ENCODE results near the gene ELAVL3.

The ELAVL3 gene

GRCh38 chr19:11480715-11481533 lies at the start of gene ELAVL3:
TSS of gene ELAVL3 (minus strand) at chr19:11481046. CDS start at chr19:11480608, 438 bp downstream.
- no peak for DNase-seq

DNA sequence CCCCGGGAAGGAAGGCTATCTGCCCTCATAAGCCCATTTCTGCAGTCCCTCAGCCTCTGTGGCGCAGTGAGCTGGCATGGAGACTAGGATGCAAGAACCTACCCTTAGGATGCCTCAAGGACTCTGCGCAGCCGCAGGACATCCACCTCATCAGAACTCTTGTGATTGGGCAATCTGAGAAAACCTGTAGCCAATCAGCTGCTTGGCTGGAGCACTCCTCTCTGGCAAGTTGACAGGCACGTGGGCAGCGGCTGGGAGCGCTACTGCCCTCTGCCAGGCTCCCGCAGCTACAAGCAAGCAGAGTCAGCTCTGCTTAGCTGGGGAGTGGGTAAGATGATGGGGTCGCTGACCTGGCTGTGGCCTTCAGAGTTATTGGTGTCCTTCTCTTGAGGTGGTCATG lies 49.6 kb upstream of the ELAVL3 start:
- DNase-seq = peak; percentile 29

DNA sequence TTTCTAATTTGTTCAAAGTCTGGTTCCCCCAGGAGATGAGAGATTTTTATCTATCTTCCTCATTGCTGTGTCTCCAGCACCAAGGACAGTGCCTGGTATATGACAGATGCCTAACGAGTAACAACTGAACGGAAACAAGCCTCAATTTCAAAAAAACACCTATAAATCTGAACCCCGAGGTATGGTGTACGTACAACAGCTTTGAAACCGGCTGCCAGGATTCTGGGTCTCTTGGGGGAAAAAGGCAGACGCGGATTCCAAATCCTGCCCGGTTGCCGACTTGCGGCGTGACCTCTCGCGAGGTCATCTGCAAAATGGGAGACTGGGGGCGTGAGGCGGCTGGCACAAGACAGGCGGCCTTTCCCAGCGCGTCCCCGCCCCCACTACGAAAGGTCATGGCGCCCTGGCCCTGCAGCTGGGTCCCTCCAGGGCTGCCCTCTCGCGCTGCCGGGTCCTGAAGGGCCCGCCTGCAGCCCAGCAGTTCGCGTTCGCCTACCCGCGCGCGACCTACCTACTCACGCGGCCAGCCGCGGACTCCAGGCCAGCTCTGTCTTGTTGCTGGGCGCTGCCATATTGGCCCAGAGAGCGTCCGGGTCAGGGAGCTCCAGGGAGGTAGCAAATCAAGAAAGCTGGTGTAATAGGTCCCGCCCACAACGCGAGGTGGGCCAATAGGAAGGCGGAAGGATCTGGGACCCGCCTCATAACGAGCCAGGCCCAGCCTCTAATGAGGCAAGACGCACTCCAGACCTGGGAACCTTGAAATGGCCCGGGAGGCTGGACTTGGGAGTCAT lies 47.9 kb upstream of the ELAVL3 start, which contains the start of gene ECSIT:
Gene ECSIT (minus strand): TSS at position 584 of the 791 bp plus-strand sequence. CDS start 9,964 bp downstream, outside the sequence.
- DNase-seq = peak; percentile 93

GRCh38 chr19:11519138-11519537 lies 38.3 kb upstream of the ELAVL3 start:
- DNase-seq = no peak

- DNase-seq = no peak
Measured at GRCh38 chr19:11513946-11514345, 33.1 kb upstream of the ELAVL3 start.

GRCh38 chr19:11510444-11510843 lies 29.6 kb upstream of the ELAVL3 start:
- no peak for DNase-seq

- no peak for DNase-seq
Measured at GRCh38 chr19:11507370-11508078, 26.7 kb upstream of the ELAVL3 start.

DNA sequence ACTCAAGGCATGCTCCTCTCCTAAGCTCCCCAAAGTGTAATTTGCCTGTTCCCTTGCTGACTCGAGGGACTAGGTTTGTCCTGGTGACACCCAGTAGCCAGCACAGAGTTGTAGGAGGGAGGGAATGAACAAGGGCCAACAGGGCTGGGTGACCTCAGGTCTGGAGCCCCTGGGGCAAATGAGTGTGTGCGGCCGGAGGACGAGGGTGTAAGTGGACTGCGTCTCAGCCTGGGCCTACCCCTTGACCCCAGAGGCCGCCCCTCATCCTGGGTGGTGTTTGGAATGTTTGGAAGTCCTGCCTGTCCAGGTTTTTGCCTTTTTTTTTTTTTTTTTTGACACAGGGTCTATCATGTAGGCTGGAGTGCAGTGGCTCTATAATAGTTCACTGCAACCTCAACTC lies 26.1 kb upstream of the ELAVL3 start:
- DNase-seq = no peak

- no peak for DNase-seq
Measured at GRCh38 chr19:11506101-11506555, 25.3 kb upstream of the ELAVL3 start.

DNA sequence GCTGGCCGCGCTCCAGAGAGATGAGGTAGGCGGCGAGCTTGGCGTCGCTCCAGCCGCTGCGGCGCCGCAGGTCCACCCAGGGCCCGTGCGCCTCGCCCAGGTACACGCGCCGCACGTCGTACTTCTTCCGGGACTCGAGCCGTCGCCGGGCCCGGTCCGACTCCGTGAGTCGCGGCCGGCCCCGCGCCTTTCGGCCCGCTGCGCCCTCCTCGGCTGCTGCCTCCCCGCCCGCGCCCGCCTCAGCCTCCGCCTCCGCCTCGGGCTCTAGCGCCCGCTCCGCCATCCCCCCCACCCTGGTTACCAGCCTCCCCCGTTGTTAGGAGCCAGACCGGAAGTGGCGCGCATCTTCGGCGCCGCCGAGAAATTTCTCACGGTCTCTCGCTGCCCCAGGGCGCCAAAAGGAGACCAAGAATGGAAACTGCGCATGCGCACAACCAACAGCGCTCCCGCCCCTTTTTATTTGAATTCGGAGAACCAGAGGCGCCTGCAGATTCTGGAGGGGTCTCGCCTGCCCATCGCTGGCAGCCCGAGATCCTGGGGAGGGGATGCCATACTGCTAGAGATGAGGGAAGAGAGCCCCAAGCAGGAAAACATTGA lies 24.8 kb upstream of the ELAVL3 start, which contains the start of gene ZNF653:
Gene ZNF653 (minus strand): TSS at position 336 of the 597 bp plus-strand sequence. CDS start 53 bp downstream, at position 283.
- DNase-seq = peak; percentile 87

GRCh38 chr19:11505032-11505503 lies 24.2 kb upstream of the ELAVL3 start:
- DNase-seq = peak; percentile 95

DNA sequence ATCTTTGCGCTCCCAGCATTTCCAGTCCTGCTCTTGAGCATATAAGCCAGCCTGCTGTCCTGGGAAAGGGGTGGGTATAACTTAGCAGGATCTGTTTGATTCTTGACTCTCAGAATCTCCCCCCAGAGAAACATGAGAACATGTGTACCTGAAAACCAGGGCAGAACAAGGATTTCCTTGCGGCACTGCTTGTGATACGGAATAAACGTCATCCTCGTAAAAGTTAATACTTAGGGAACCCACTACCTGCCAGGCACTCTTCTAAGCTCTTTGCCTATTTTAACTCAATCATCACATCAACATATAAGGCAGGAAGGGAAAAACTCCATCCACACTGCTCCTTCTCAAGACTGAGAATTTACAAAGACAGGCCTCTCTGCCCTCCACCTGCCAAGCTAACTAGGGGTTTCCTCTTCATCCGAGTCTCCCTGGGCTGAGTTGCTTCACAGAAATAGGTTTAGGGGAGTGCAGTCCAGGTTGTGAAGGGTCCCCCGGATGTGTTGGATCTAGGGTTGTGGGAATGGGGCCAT lies 23.7 kb upstream of the ELAVL3 start:
- no peak for DNase-seq

DNA sequence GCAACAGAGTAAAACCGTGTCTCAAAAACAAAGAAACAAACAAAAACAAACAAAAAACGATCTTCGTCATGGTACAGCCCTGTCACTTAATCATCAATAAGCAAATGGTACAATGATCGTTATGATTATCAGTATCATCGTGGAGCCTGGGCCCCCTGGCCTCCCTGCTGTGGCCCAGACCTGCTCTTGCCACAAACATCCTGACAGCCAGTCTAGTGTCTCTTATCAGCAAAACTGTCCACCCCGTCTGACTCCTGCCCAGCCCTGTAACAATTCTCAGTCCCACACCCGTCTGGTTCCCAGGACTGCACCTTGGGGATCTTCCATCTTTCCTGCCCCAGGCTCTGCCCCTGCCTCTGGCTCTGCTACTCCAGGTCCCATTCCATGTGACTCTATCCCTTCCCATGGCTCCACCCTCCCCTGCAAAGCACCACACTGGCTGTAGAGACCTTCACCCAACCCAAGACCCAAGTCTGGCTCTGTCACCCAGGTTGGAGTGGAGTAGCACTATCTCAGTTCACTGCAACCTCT lies 19.1 kb upstream of the ELAVL3 start:
- no peak for DNase-seq

GRCh38 chr19:11499220-11499726 lies 18.4 kb upstream of the ELAVL3 start:
- DNase-seq = no peak

DNA sequence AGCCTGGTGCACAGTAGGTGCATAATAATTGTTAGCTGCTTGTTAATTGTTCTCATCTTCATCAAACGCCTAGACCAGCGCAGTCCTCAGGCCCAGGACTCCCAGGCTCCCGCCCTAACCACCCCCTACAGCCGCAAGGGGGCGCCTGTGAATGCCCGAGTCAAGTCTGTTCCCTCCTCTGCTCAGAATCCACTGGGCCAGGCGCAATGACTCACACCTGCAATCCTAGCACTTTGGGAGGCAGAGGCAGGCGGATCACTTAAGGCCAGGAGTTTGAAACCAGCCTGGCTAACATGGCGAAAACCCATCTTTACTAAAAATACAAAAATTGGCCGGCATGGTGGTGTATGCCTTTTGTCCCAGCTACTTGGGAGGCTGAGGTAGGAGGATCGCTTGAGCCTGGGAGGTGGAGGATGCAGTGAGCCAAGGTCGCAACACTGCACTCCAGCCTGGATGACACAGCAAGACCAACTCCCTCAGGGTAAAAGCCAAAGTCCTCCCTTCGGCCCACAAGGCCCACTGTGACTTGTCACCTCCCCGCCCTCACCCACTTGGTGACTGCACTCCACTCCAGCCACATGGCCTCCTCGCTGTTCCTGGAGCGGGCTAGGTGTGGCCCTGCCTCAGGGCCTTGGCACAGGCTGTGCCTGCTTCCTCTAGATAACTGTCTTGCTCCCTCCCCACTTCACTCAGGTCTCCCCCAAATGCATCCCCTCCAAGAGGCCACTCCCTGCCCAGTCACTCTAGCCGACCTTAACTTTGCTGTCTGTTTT lies 15.7 kb upstream of the ELAVL3 start:
- DNase-seq = peak; percentile 55

DNA sequence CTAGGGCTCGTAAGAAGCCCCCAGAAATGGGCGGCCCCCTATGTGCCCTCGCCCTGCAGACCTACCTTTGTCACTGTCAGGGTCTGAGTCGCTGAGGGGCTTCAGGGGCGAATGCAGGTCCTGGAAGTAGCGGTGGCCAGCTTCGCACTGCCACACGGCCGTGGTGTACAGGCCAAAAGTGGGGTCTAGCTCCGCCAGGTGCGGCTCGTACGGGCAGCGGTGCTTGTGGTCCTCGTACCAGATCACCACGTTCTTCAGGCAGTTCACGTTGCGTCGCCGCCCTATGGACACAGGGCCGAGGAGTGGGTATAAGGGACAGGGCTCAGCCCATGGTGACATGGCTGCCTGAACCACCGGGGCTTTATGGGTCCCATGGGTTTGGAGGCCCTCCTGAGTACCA lies 15.0 kb upstream of the ELAVL3 start:
- no peak for DNase-seq

DNA sequence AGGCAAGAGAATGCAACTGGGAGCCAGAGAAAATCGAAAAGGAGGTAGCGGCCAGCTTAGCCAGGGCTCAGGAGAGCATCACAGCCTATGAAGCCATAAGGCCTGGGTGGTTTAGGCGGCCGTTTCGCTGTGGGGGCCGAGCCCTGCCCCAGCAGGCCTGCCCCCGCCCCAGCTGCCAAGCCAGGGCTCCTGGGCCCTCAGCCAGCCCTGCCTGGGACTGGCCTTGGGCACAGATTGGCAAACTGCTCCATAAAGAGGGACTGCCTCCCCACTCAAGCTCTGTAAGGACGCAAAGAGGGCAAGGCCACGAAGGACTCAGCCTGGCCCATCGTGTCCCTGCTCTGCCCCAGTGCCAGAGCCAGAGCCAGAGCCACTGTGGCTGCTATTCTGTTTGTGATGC lies 14.6 kb upstream of the ELAVL3 start:
- DNase-seq = no peak

DNA sequence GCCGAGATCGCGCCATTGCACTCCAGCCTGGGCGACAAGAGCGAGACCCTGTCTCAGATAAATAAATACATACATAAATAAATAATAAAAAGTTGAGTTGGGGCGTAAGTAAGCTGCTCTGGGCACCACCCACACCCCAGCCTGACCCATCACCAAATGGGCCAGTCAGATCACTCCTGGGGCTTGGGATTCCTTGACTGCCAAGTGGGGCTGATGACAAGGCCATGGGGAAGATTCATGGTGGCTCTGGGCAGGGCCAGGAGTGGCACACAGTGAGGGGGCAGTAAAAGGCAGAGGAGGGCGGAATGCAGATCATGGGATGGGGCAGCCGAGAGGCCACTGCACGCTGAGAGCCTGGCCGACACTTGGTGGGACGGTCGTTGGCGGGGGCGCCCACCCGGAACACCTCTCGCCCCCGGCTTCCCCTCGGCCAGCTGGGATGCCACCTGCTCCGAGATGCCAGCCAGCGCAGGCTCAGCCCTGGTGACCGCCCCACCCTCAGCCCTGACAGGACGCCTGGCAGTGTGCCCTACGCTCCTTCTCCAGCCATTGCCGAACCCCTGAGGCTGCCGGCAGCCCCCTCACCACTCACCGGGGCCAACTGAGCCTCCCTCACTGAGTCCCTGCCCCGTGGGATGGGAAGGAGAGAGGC lies 13.9 kb upstream of the ELAVL3 start:
- no peak for DNase-seq

- DNase-seq = no peak
Measured at GRCh38 chr19:11489378-11489777, 8.5 kb upstream of the ELAVL3 start.
